Jurkat, Clone E6-1 (cell line): ENCODE results near the gene KCNJ13.
A peak's percentile ranks its signal among the peaks of the same experiment; 100 is the strongest.
"Not testable (repeated sequence)": the region's sequence is repeated elsewhere in the genome, so short reads cannot be mapped to it uniquely, and the experiment has no call there.

Experiments used
- DNase-seq: peaks from one replicate; pipeline ENCODE4 v3.0.0-alpha.2; 2011; ENCODE audit warnings: low read depth, low spot score
- H3K4me3 ChIP-seq: 2 replicates; pipeline ENCODE4 v1.5.1; 2011; ENCODE audit warnings: mild to moderate bottlenecking, low read length, control low read depth, moderate library complexity

Gene KCNJ13

GRCh38 chr2:232772531-232772930 is 3.8 kb downstream of the KCNJ13 start:
- no peak overlapping the region for H3K4me3 ChIP-seq
- DNase-seq: peak; percentile 50

GRCh38 chr2:232771870-232772269 is 4.5 kb downstream of the KCNJ13 start:
- H3K4me3 ChIP-seq: no peak overlapping the region
- DNase-seq: no peak

- no peak for DNase-seq
- H3K4me3 ChIP-seq: no peak overlapping the region
These were observed 6.2 kb downstream of the KCNJ13 start for GRCh38 chr2:232770207-232770606.

GRCh38 chr2:232767866-232768265 is 8.5 kb downstream of the KCNJ13 start:
- no peak overlapping the region for H3K4me3 ChIP-seq
- no peak for DNase-seq

- DNase-seq: peak; percentile 38
- H3K4me3 ChIP-seq: no peak overlapping the region
These were observed 15.0 kb downstream of the KCNJ13 start for GRCh38 chr2:232761301-232761907.

GRCh38 chr2:232757905-232758304 is 18.5 kb downstream of the KCNJ13 start:
- no peak overlapping the region for H3K4me3 ChIP-seq
- no peak for DNase-seq

- no peak for DNase-seq
- H3K4me3 ChIP-seq: no peak overlapping the region
These were observed 26.2 kb downstream of the KCNJ13 start for GRCh38 chr2:232750135-232750671.

GRCh38 chr2:232749331-232749730 is 27.0 kb downstream of the KCNJ13 start:
- H3K4me3 ChIP-seq: no peak overlapping the region
- no peak for DNase-seq

- H3K4me3 ChIP-seq: no peak overlapping the region
- no peak for DNase-seq
These were observed 28.3 kb downstream of the KCNJ13 start for GRCh38 chr2:232748038-232748437.

- no peak for DNase-seq
- H3K4me3 ChIP-seq: no peak overlapping the region
These were observed 31.4 kb downstream of the KCNJ13 start for GRCh38 chr2:232744963-232745362.

- no peak for DNase-seq
- H3K4me3 ChIP-seq: no peak overlapping the region
These were observed 34.4 kb downstream of the KCNJ13 start for GRCh38 chr2:232741972-232742371.

- no peak overlapping the region for H3K4me3 ChIP-seq
- DNase-seq: no peak
These were observed 35.1 kb downstream of the KCNJ13 start for GRCh38 chr2:232741294-232741693.

GRCh38 chr2:232731470-232731869 is 44.9 kb downstream of the KCNJ13 start:
- peak; percentile 31 for DNase-seq
- no peak overlapping the region for H3K4me3 ChIP-seq

GRCh38 chr2:232728785-232729184 is 47.6 kb downstream of the KCNJ13 start:
- DNase-seq: no peak
- H3K4me3 ChIP-seq: no peak overlapping the region

- DNase-seq: no peak
These were observed 53.3 kb downstream of the KCNJ13 start for GRCh38 chr2:232723027-232723426.

GRCh38 chr2:232721882-232722281 is 54.5 kb downstream of the KCNJ13 start:
- peak; percentile 32 for DNase-seq
- H3K4me3 ChIP-seq: no peak overlapping the region

More at GRCh38 chr2:232723027-232723426, 53.3 kb downstream of the KCNJ13 start:
- H3K4me3 ChIP-seq: no peak overlapping the region

GRCh38 chr2:232721261-232721660 is 55.1 kb downstream of the KCNJ13 start:
- no peak overlapping the region for H3K4me3 ChIP-seq
- DNase-seq: peak; percentile 24

- not testable (repeated sequence) for DNase-seq, H3K4me3 ChIP-seq
These were observed 56.3 kb downstream of the KCNJ13 start for GRCh38 chr2:232720056-232720455.
